DOHH2 (cell line): ENCODE data around the gene KCNQ1OT1.

ENCODE experiments used
- H3F3A ChIP-seq: fragments of 200-600 bp; sonication (generic), shearing (Covaris generic); 2 replicates; pipeline ENCODE4 v1.6.0; 2016; ENCODE audit warnings: antibody characterized with exemption, mild to moderate bottlenecking; ENCODE audit not compliant: control insufficient read depth, insufficient read depth
- H3K27ac ChIP-seq: fragments of 200-600 bp; sonication (generic); 2 replicates; pipeline ENCODE4 v1.5.1; 2014; ENCODE audit warnings: low read depth, mild to moderate bottlenecking, low read length, moderate library complexity
- H3K27me3 ChIP-seq: fragments of 200-600 bp; sonication (generic); 2 replicates; pipeline ENCODE4 v1.6.1; 2014; ENCODE audit warnings: mild to moderate bottlenecking, low read length, mixed read lengths; ENCODE audit not compliant: control insufficient read depth
- H3K36me3 ChIP-seq: fragments of 200-600 bp; sonication (generic); 2 replicates; pipeline ENCODE4 v1.6.1; 2014; ENCODE audit warnings: mild to moderate bottlenecking, low read length, moderate library complexity, mixed read lengths; ENCODE audit not compliant: control insufficient read depth
- H3K4me1 ChIP-seq: fragments of 200-600 bp; sonication (generic); 2 replicates; pipeline ENCODE4 v1.6.1; 2014; ENCODE audit warnings: mild to moderate bottlenecking, low read length, mixed read lengths; ENCODE audit not compliant: control insufficient read depth
- H3K4me2 ChIP-seq: fragments of 200-600 bp; sonication (generic); 2 replicates; pipeline ENCODE4 v1.6.0; 2014; ENCODE audit warnings: mild to moderate bottlenecking, low read length, moderate library complexity
- H3K4me3 ChIP-seq: fragments of 200-600 bp; sonication (generic); 2 replicates; pipeline ENCODE4 v1.5.1; 2014; ENCODE audit warnings: mild to moderate bottlenecking, low read length, mixed read lengths
- H3K79me2 ChIP-seq: fragments of 200-600 bp; sonication (generic); 2 replicates; pipeline ENCODE4 v1.6.1; 2014; ENCODE audit warnings: mild to moderate bottlenecking, low read length, mixed read lengths; ENCODE audit not compliant: control insufficient read depth
- H3K9me2 ChIP-seq: fragments of 200-600 bp; sonication (generic); replicated peaks from 2 replicates; pipeline ENCODE4 v1.6.1; 2014; ENCODE audit warnings: mild to moderate bottlenecking, low read length, mixed read lengths; ENCODE audit not compliant: control insufficient read depth
- H3K9me3 ChIP-seq: fragments of 200-600 bp; sonication (generic); 2 replicates; pipeline ENCODE4 v1.6.1; 2014; ENCODE audit warnings: antibody characterized with exemption, low read length, mixed read lengths; ENCODE audit not compliant: control insufficient read depth, insufficient read depth
- H4K20me1 ChIP-seq: fragments of 200-600 bp; sonication (generic); 2 replicates; pipeline ENCODE4 v1.6.0; 2014; ENCODE audit warnings: low read depth, mild to moderate bottlenecking, antibody characterized with exemption, low read length, moderate library complexity; ENCODE audit not compliant: control insufficient read depth, insufficient read depth
- EZH2phosphoT487 ChIP-seq: fragments of 200-600 bp; sonication (generic); IDR thresholded peaks from 2 replicates; pipeline ENCODE4 v1.6.1; 2017; ENCODE audit warnings: borderline replicate concordance, mild to moderate bottlenecking, antibody characterized with exemption, low read length, moderate library complexity, mixed read lengths
- TF ChIP-seq, protein P1 (sequence below): fragments of 200-600 bp; sonication (generic); IDR thresholded peaks from one replicate; pipeline ENCODE4 v1.5.1; 2014; ENCODE audit warnings: antibody characterized with exemption, mild to moderate bottlenecking, low read depth, low read length; ENCODE audit not compliant: poor library complexity, severe bottlenecking

The KCNQ1OT1 gene

DNA sequence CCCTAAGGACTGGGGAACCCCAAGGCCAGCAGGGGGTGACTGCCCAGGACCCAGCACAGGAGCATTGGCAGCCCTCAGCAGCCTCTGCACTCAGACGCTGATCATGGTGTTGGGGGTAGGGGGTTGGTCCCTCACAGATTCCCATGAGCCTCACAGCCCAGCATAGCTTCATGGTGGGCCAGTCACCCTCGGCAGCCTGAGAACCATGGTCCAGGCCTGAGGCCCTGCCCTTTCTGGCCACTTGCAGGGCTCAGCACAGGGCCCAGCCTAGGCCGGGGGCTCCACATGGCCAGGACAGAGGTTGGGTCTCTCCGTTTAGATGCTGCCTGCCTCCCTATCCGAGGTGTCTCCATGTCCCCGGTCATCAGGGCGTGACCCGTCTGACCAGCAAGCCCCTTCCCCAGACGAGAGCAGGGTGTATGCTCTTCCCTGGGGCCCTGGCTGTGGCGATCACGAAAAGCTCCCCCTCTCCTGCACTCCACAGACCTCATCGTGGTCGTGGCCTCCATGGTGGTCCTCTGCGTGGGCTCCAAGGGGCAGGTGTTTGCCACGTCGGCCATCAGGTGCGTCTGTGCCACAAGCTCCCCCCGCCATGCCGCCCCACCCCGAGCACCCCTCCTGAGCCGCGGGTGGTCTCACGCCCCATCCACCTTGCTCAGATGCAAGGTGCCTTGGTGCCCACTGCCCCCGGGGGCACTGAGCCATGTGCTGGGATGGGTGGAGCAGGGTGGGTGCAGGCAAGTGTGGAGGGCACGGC is 128.8 kb downstream of the KCNQ1OT1 start:
- H3K9me3 ChIP-seq, result no peaks in the 10 kb centered on the region
- no peaks in the 10 kb centered on the region for H3K27me3 ChIP-seq
- TF ChIP-seq, protein P1, sequence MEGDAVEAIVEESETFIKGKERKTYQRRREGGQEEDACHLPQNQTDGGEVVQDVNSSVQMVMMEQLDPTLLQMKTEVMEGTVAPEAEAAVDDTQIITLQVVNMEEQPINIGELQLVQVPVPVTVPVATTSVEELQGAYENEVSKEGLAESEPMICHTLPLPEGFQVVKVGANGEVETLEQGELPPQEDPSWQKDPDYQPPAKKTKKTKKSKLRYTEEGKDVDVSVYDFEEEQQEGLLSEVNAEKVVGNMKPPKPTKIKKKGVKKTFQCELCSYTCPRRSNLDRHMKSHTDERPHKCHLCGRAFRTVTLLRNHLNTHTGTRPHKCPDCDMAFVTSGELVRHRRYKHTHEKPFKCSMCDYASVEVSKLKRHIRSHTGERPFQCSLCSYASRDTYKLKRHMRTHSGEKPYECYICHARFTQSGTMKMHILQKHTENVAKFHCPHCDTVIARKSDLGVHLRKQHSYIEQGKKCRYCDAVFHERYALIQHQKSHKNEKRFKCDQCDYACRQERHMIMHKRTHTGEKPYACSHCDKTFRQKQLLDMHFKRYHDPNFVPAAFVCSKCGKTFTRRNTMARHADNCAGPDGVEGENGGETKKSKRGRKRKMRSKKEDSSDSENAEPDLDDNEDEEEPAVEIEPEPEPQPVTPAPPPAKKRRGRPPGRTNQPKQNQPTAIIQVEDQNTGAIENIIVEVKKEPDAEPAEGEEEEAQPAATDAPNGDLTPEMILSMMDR, result no peak
- TF ChIP-seq EZH2phosphoT487, result no peak
- H3K4me3 ChIP-seq, result no peak overlapping the region
- H3F3A ChIP-seq, result no peaks in the 10 kb centered on the region
- no peaks in the 10 kb centered on the region for H3K4me1 ChIP-seq
- H3K79me2 ChIP-seq, result no peaks in the 10 kb centered on the region
- no peak overlapping the region for H3K27ac ChIP-seq
- no peaks in the 10 kb centered on the region for H3K9me2 ChIP-seq
- H3K4me2 ChIP-seq, result no peak overlapping the region
- H3K36me3 ChIP-seq, result no peaks in the 10 kb centered on the region
- no peaks in the 10 kb centered on the region for H4K20me1 ChIP-seq

DNA sequence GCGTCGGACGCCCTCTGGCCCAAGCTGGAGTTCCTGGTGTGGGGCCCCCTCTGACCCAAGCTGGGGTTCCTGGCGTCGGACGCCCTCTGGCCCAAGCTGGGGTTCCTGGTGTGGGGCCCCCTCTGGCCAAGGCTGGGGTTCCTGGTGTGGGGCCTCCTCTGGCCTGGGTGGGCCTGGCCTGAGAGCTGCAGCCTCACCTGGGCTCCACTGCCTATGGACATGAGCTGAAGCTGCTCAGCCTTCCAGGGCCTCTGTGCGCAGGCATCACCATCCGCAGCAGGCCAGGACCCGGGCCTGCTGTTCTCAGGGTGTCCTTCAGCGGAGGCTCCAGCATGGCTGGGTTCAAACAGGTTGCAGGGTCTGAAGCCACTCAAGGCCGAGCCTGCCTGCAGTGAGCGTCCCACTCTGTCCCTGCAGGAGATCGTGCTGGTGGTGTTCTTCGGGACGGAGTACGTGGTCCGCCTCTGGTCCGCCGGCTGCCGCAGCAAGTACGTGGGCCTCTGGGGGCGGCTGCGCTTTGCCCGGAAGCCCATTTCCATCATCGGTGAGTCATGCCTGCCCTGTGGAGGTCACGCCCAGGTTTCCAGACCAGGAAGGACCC is 129.5 kb downstream of the KCNQ1OT1 start:
- no peaks in the 10 kb centered on the region for H3K4me1 ChIP-seq
- H3K9me3 ChIP-seq, result no peaks in the 10 kb centered on the region
- no peaks in the 10 kb centered on the region for H3K9me2 ChIP-seq
- no peaks in the 10 kb centered on the region for H3K36me3 ChIP-seq
- H3K27ac ChIP-seq, result no peak overlapping the region
- H3K79me2 ChIP-seq, result no peaks in the 10 kb centered on the region
- TF ChIP-seq EZH2phosphoT487, result no peak
- TF ChIP-seq, protein P1, result no peak
- H3K4me2 ChIP-seq, result no peak overlapping the region
- no peak overlapping the region for H3K4me3 ChIP-seq
- H3F3A ChIP-seq, result no peaks in the 10 kb centered on the region
- H3K27me3 ChIP-seq, result no peaks in the 10 kb centered on the region
- H4K20me1 ChIP-seq, result no peaks in the 10 kb centered on the region

DNA sequence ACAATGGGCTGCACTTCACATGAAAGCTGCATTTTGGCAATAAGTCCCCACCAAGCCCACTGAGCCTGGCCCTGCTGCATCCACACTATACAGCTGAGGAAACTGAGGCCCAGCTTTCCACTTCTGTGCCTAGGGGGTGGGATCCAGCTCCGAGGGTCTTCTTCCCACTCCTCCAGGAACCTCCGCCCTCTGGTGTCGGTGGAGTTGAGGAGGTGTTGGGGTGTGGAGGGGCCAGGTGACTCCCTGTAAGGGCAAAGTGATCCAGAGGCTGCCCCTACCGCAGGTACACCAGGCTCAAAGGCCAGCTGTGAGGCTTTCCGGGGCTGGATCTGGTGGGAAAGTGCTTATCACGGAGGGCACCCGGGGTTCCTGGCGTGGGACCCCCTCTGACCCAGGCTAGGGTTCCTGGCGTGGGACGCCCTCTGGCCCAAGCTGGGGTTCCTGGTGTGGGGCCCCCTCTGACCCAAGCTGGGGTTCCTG is 130.0 kb downstream of the KCNQ1OT1 start:
- H3K27ac ChIP-seq, result no peak overlapping the region
- H4K20me1 ChIP-seq, result no peaks in the 10 kb centered on the region
- no peak overlapping the region for H3K4me3 ChIP-seq
- H3F3A ChIP-seq, result no peaks in the 10 kb centered on the region
- H3K4me2 ChIP-seq, result no peak overlapping the region
- H3K27me3 ChIP-seq, result no peaks in the 10 kb centered on the region
- H3K9me2 ChIP-seq, result no peaks in the 10 kb centered on the region
- TF ChIP-seq, protein P1, result no peak
- no peak for TF ChIP-seq EZH2phosphoT487
- no peaks in the 10 kb centered on the region for H3K36me3 ChIP-seq
- H3K79me2 ChIP-seq, result no peaks in the 10 kb centered on the region
- no peaks in the 10 kb centered on the region for H3K9me3 ChIP-seq
- no peaks in the 10 kb centered on the region for H3K4me1 ChIP-seq
